HepG2 (cell line): ENCODE data around the gene OBP2B. TPM values are rescaled to one million over a fixed set of nuclear protein-coding genes. Genes with fewer than 3 reads are reported as not detected.
A peak's percentile ranks its signal among the peaks of the same experiment; 100 is the strongest.

ENCODE experiments used
- AFF4 ChIP-seq: sonication (generic); formaldehyde crosslinking; IDR thresholded peaks from 2 replicates; pipeline ENCODE4 v1.4.0; 2020; ENCODE audit warnings: missing genetic modification reagents
- ATF1 ChIP-seq: IDR thresholded peaks from 2 replicates; pipeline ENCODE4 v1.6.1; 2016; ENCODE audit warnings: mild to moderate bottlenecking, control low read depth
- ATM ChIP-seq: fragments of 450-650 bp; IDR thresholded peaks from 2 replicates; pipeline ENCODE4 v1.7.1; 2017; ENCODE audit warnings: mild to moderate bottlenecking, borderline replicate concordance
- BRD4 ChIP-seq: sonication (generic); formaldehyde crosslinking; IDR thresholded peaks from 2 replicates; pipeline ENCODE4 v1.4.0; 2020; ENCODE audit warnings: missing genetic modification reagents
- ELF3 ChIP-seq: IDR thresholded peaks from 2 replicates; pipeline ENCODE4 v1.6.1; 2016; ENCODE audit warnings: missing genetic modification reagents, missing compliant biosample characterization
- ESRRA ChIP-seq: sonication (generic); formaldehyde crosslinking; IDR thresholded peaks from 2 replicates; pipeline ENCODE4 v1.5.1; 2020; ENCODE audit warnings: mild to moderate bottlenecking, low read depth, missing genetic modification reagents
- GPBP1L1 ChIP-seq: sonication (generic); formaldehyde crosslinking; IDR thresholded peaks from 2 replicates; pipeline ENCODE4 v1.5.0; 2020; ENCODE audit warnings: mild to moderate bottlenecking, missing genetic modification reagents
- HNRNPH1 ChIP-seq: fragments of 200-400 bp; formaldehyde crosslinking; optimal IDR thresholded peaks from 2 replicates; pipeline ENCODE3; 2017; ENCODE audit warnings: mild to moderate bottlenecking, low read depth, low read length
- HNRNPL ChIP-seq: fragments of 200-400 bp; formaldehyde crosslinking; IDR thresholded peaks from 2 replicates; pipeline ENCODE4 v1.6.1; 2017; ENCODE audit warnings: mild to moderate bottlenecking, low read depth, low read length
- HNRNPUL1 ChIP-seq: fragments of 200-400 bp; formaldehyde crosslinking; IDR thresholded peaks from 2 replicates; pipeline ENCODE4 v1.6.1; 2017; ENCODE audit warnings: low read depth, mild to moderate bottlenecking, low read length, moderate library complexity
- MXD1 ChIP-seq: sonication (generic); formaldehyde crosslinking; IDR thresholded peaks from 2 replicates; pipeline ENCODE4 v1.4.0; 2020; ENCODE audit warnings: mild to moderate bottlenecking, missing genetic modification reagents
- NFIC ChIP-seq: IDR thresholded peaks from 2 replicates; pipeline ENCODE4 v1.6.1; 2012; ENCODE audit warnings: mild to moderate bottlenecking, low read length, inconsistent platforms
- PHF21A ChIP-seq: sonication (generic); formaldehyde crosslinking; IDR thresholded peaks from 2 replicates; pipeline ENCODE4 v1.5.0; 2020; ENCODE audit warnings: mild to moderate bottlenecking, missing genetic modification reagents
- SKI ChIP-seq: fragments of 450-650 bp; IDR thresholded peaks from one replicate; pipeline ENCODE4 v1.6.1; 2018; ENCODE audit warnings: mild to moderate bottlenecking; ENCODE audit not compliant: partially characterized antibody
- SNRNP70 ChIP-seq: fragments of 200-400 bp; formaldehyde crosslinking; IDR thresholded peaks from 2 replicates; pipeline ENCODE4 v1.6.1; 2017; ENCODE audit warnings: mild to moderate bottlenecking, low read depth, low read length, moderate library complexity
- SP1 ChIP-seq, 2 experiments: fragments of 450-650 bp in 1 of 2; sonication (generic) in 1 of 2; formaldehyde crosslinking in 1 of 2; IDR thresholded peaks; 2 replicates each; pipeline versions ENCODE4 v1.4.0 to v1.6.1; 2016 to 2020; ENCODE audit warnings: missing genetic modification reagents in 1 of 2
- TP53 ChIP-seq: sonication (generic); formaldehyde crosslinking; conservative IDR thresholded peaks from 2 replicates; pipeline ENCODE4 v1.4.0; 2020; ENCODE audit warnings: missing genetic modification reagents
- U2AF1 ChIP-seq: fragments of 200-400 bp; formaldehyde crosslinking; optimal IDR thresholded peaks from 2 replicates; pipeline ENCODE3; 2017; ENCODE audit warnings: mild to moderate bottlenecking, low read depth, low read length
- XBP1 ChIP-seq: sonication (generic); formaldehyde crosslinking; IDR thresholded peaks from 2 replicates; pipeline ENCODE4 v1.5.0; 2020; ENCODE audit warnings: missing genetic modification reagents
- ZNF33A ChIP-seq: sonication (generic); formaldehyde crosslinking; IDR thresholded peaks from 2 replicates; pipeline ENCODE4 v1.5.1; 2020; ENCODE audit warnings: missing genetic modification reagents, mild to moderate bottlenecking, moderate library complexity, borderline replicate concordance
- ZNF598 ChIP-seq: sonication (generic); formaldehyde crosslinking; IDR thresholded peaks from 2 replicates; pipeline ENCODE4 v1.5.1; 2020; ENCODE audit warnings: mild to moderate bottlenecking, missing genetic modification reagents, borderline replicate concordance
- ZNF710 ChIP-seq: sonication (generic); formaldehyde crosslinking; IDR thresholded peaks from 2 replicates; pipeline ENCODE4 v1.5.0; 2020; ENCODE audit warnings: mild to moderate bottlenecking, missing genetic modification reagents, borderline replicate concordance
- ZNF780A ChIP-seq: sonication (generic); formaldehyde crosslinking; IDR thresholded peaks from 2 replicates; pipeline ENCODE4 v1.8.0; 2022; ENCODE audit warnings: mild to moderate bottlenecking, missing genetic modification reagents, moderate library complexity
- ZNF782 ChIP-seq: sonication (generic); formaldehyde crosslinking; IDR thresholded peaks from 2 replicates; pipeline ENCODE4 v1.4.0; 2020; ENCODE audit warnings: missing genetic modification reagents, mild to moderate bottlenecking, borderline replicate concordance
- polyA plus RNA-seq, 8 experiments: library from polyadenylated mRNA; depleted of rRNA in 3 of 8; stranded (reverse) in 7 of 8; unstranded in 1 of 8; fragments of >200 nt; fragmentation: Illumina TruSeq in 4 of 8; extraction: Trizol in 4 of 8; gene quantifications; 2 replicates each; pipeline versions ENCODE4 v1.2.1 to v1.2.3, GENCODE V29; 2011 to 2016; ENCODE audit warnings: low read depth in 4 of 8, missing spikeins in 1 of 8, mixed read lengths in 1 of 8; ENCODE audit not compliant: insufficient read depth in 1 of 8
- total RNA-seq, 5 experiments: library from RNA; depleted of rRNA; stranded (reverse); fragments of >200 nt; fragmentation: Illumina TruSeq; extraction: Trizol; gene quantifications; 2 replicates each; pipeline ENCODE4 v1.2.3, GENCODE V29; 2016; ENCODE audit warnings: low read depth in 1 of 5

Gene OBP2B
- total and polyA plus RNA-seq, 2 of the 13 experiments (the other 11 are each of a cell fraction or from before 2014, with no cell fraction given), result not detected

GRCh38 chr9:133238851-133239532 is 29.9 kb upstream of the OBP2B start (continued):
- TF ChIP-seq ZNF782 (no peak), PHF21A (0 out of 2 replicates have a peak, but pooled peaks have one; percentile 36), ELF3 (CRISPR knock-in tag) (no peak; the same call in 1 of the 2 replicates), HNRNPH1 (no peak), HNRNPL (peak; percentile 83; the same call in 1 of the 2 replicates), HNRNPUL1 (no peak), ZNF598 (CRISPR knock-in tag) (no peak), SP1 (IDR thresholded peaks at IDR 0.05) (no peak), SP1 (CRISPR knock-in tag; IDR thresholded peaks at IDR 0.05) (peak; percentile 30; the same call in 1 of the 2 replicates), ATF1 (CRISPR knock-in tag) (no peak), SNRNP70 (no peak), ESRRA (no peak), TP53 (no peak), ZNF33A (CRISPR knock-in tag) (no peak), AFF4 (CRISPR knock-in tag) (no peak), ATM (no peak), U2AF1 (no peak), ZNF780A (CRISPR knock-in tag) (no peak), GPBP1L1 (no peak), XBP1 (CRISPR knock-in tag) (no peak), SKI (no peak), NFIC (no peak), MXD1 (no peak), BRD4 (CRISPR knock-in tag) (no peak), ZNF710 (CRISPR knock-in tag) (no peak)
